K562 (cell line): Measurements from ENCODE around the gene GOLGA6L2. TPM values are rescaled to one million over a fixed set of nuclear protein-coding genes. Genes with fewer than 3 reads are reported as not detected.

Experiments
- ATAC-seq: fragments of 200-7000 bp; cut with Tn5 transposase; 3 replicates; pipeline ENCODE4 v1.9.1; 2020; ENCODE audit warnings: moderate library complexity
- BruUV-seq: library from RNA; stranded (reverse); fragments of 400-500 nt; replicated peaks from 2 replicates; lab custom pipeline; 2021; lab: Mats Ljungman, UMichigan
- CTCF ChIA-PET: fragments of 300-600 bp; formaldehyde crosslinking; extraction: SDS; loops from one replicate; lab custom pipeline; 2021; ENCODE audit warnings: low intra/inter-chr PET ratio; lab: Yijun Ruan, JAX
- POLR2A ChIA-PET: fragments of 300-600, 350-650 bp; sonication (Branson Sonifier 250); formaldehyde crosslinking; extraction: SDS; loops from one replicate; lab custom pipeline; 2021; ENCODE audit warnings: antibody characterized with exemption, inconsistent platforms; lab: Yijun Ruan, JAX
- DNase-seq, 4 experiments: peaks; one replicate each; pipeline versions ENCODE4 v3.0.0 to v3.0.0-alpha.2; 2011 to 2018; ENCODE audit warnings: low spot score in 3 of 4, mixed read lengths in 3 of 4; ENCODE audit errors: extremely low read depth in 1 of 4
- FAIRE-seq: peaks from 2 replicates; lab custom pipeline; 2011; peaks lifted over from hg19 to GRCh38; lab: Jason Lieb, UNC
- H2AFZ ChIP-seq: 2 replicates; pipeline ENCODE4 v1.6.0; 2011; ENCODE audit warnings: low read depth, low read length, control low read depth, inconsistent platforms
- H3K27ac ChIP-seq: fragments of 200-600 bp; 3 replicates; pipeline ENCODE4 v1.8.0; 2011; ENCODE audit warnings: low read depth, mild to moderate bottlenecking, control low read depth, inconsistent platforms, low read length, moderate library complexity, mixed read lengths; ENCODE audit errors: extremely low read depth
- H3K27me3 ChIP-seq, 2 experiments: fragments of 300-600 bp in 1 of 2; 2 replicates in 1 of 2; 3 replicates in 1 of 2; pipeline versions ENCODE4 v1.6.0 to v1.8.0; 2011; ENCODE audit warnings: inconsistent platforms in 2 of 2, low read length in 2 of 2, mild to moderate bottlenecking in 1 of 2, mixed read lengths in 1 of 2, moderate library complexity in 1 of 2; ENCODE audit not compliant: control insufficient read depth in 2 of 2, insufficient read depth in 2 of 2
- H3K36me3 ChIP-seq: fragments of 300-600 bp; 3 replicates; pipeline ENCODE4 v1.8.0; 2011; ENCODE audit warnings: mild to moderate bottlenecking, low read length, inconsistent platforms; ENCODE audit not compliant: control insufficient read depth, insufficient read depth
- H3K4me1 ChIP-seq, 2 experiments: fragments of 200-600 bp in 1 of 2; replicated peaks in 1 of 2; 2 replicates in 1 of 2; 3 replicates in 1 of 2; pipeline versions ENCODE4 v1.5.1 to v1.8.0; 2011; ENCODE audit warnings: inconsistent platforms in 2 of 2, low read length in 2 of 2, mild to moderate bottlenecking in 1 of 2, mixed read lengths in 1 of 2, moderate library complexity in 1 of 2; ENCODE audit not compliant: control insufficient read depth in 2 of 2, insufficient read depth in 2 of 2
- H3K4me2 ChIP-seq: 2 replicates; pipeline ENCODE4 v1.6.1; 2011; ENCODE audit warnings: low read length, control low read depth, inconsistent platforms, mixed read lengths; ENCODE audit not compliant: insufficient read depth
- H3K4me3 ChIP-seq: fragments of 200-600 bp; sonication (generic), shearing (Covaris generic); 2 replicates; pipeline ENCODE4 v1.5.1; 2016; ENCODE audit warnings: control low read depth, inconsistent platforms
- H3K79me2 ChIP-seq: fragments of 200-600 bp; 3 replicates; pipeline ENCODE4 v1.8.0; 2011; ENCODE audit warnings: low read length, inconsistent platforms; ENCODE audit not compliant: control insufficient read depth, insufficient read depth
- H3K9ac ChIP-seq, 2 experiments: 2 replicates each; pipeline versions ENCODE4 v1.6.0 to v1.6.1; 2011; ENCODE audit warnings: low read depth in 2 of 2, low read length in 2 of 2, control low read depth in 1 of 2, inconsistent platforms in 1 of 2, mild to moderate bottlenecking in 1 of 2, mixed read lengths in 1 of 2; ENCODE audit not compliant: insufficient read depth in 1 of 2
- H3K9me1 ChIP-seq: one replicate; pipeline ENCODE4 v1.6.0; 2011; ENCODE audit warnings: inconsistent platforms, mild to moderate bottlenecking, low read length, moderate library complexity; ENCODE audit not compliant: control insufficient read depth, insufficient read depth
- H3K9me3 ChIP-seq: replicated peaks from 2 replicates; pipeline ENCODE4 v1.5.1; 2011; ENCODE audit warnings: low read depth, low read length, inconsistent platforms; ENCODE audit not compliant: control insufficient read depth, insufficient read depth
- H4K20me1 ChIP-seq: replicated peaks from 2 replicates; pipeline ENCODE4 v1.6.1; 2011; ENCODE audit warnings: low read length, inconsistent platforms, mixed read lengths; ENCODE audit not compliant: control insufficient read depth, insufficient read depth
- ETV5 ChIP-seq: sonication (generic); formaldehyde crosslinking; IDR thresholded peaks from 2 replicates; pipeline ENCODE4 v1.4.0; 2020; ENCODE audit warnings: low read depth, mild to moderate bottlenecking, missing genetic modification reagents
- NBN ChIP-seq: fragments of 450-650 bp; IDR thresholded peaks from 2 replicates; pipeline ENCODE4 v1.6.1; 2016; ENCODE audit warnings: low read depth, mild to moderate bottlenecking
- RBM39 ChIP-seq: fragments of 200-400 bp; formaldehyde crosslinking; optimal IDR thresholded peaks from 2 replicates; pipeline ENCODE3; 2018; ENCODE audit warnings: low read depth, low read length
- SMARCE1 ChIP-seq: fragments of 450-650 bp; IDR thresholded peaks from 2 replicates; pipeline ENCODE4 v1.7.1; 2016; ENCODE audit warnings: mild to moderate bottlenecking
- THRAP3 ChIP-seq: fragments of 450-650 bp; IDR thresholded peaks from 2 replicates; pipeline ENCODE4 v1.6.1; 2016; ENCODE audit warnings: mild to moderate bottlenecking, inconsistent platforms, borderline replicate concordance
- ZNF436 ChIP-seq: fragments of 250-450, 450-650 bp; sonication (Bioruptor Pico); formaldehyde crosslinking; IDR thresholded peaks from 2 replicates; pipeline ENCODE4 v1.7.0; 2020; ENCODE audit warnings: mild to moderate bottlenecking
- ZNF444 ChIP-seq: fragments of 250-450 bp; sonication (Bioruptor Pico); IDR thresholded peaks from 2 replicates; pipeline ENCODE4 v1.4.0; 2020; ENCODE audit warnings: mild to moderate bottlenecking, moderate library complexity
- ZNF75A ChIP-seq: fragments of 450-650 bp; formaldehyde crosslinking; IDR thresholded peaks from 2 replicates; pipeline ENCODE4 v1.4.0; 2020; ENCODE audit warnings: mild to moderate bottlenecking
- WGBS: fragments of 100-300 bp; shearing (Covaris generic); methylation state at CpG from one replicate; pipeline ENCODE4 v1.1.6; 2016; ENCODE audit warnings: low coverage, mixed read lengths; ENCODE audit not compliant: insufficient coverage; ENCODE audit errors: missing lambda C conversion rate; 5-methylcytosine and 5-hydroxymethylcytosine counted together
- in situ Hi-C: fragments of 300-500 bp; cut with MboI; formaldehyde crosslinking; loops from 4 replicates; pipeline ENCODE4 v1.15.0; 2018; ENCODE audit warnings: inconsistent platforms, mixed read lengths
- intact Hi-C: fragments of 100-400 bp; cut with micrococcal nuclease; formaldehyde crosslinking; loops from 2 replicates; pipeline ENCODE4 v1.14.2; 2022
- polyA plus RNA-seq, 8 experiments: library from polyadenylated mRNA; depleted of rRNA in 4 of 8; stranded (reverse) in 5 of 8; unstranded in 3 of 8; fragments of >200 nt; fragmentation: Nextera tagmentation in 2 of 8; fragmentation: Illumina TruSeq in 1 of 8; extraction: Ambion mirVana in 2 of 8; extraction: Trizol in 1 of 8; gene quantifications; 2 replicates each; pipeline versions ENCODE4 v1.2.1 to v1.2.3, GENCODE V29; 2011 to 2014; ENCODE audit warnings: inconsistent platforms in 1 of 8, missing spikeins in 1 of 8
- total RNA-seq, 7 experiments: library from RNA; depleted of rRNA in 6 of 7; stranded (reverse); fragments of >200 nt in 6 of 7; fragmentation: Illumina TruSeq in 2 of 7; extraction: Trizol in 2 of 7; gene quantifications; 2 replicates each; pipeline versions ENCODE4 v1.2.1 to v1.2.3, GENCODE V29; 2011 to 2021; ENCODE audit warnings: low replicate concordance in 1 of 7
- TF ChIP-seq, protein P1 (sequence below), 2 experiments: fragments of 450-650 bp; IDR thresholded peaks; 2 replicates each; pipeline ENCODE4 v1.6.1; 2018; ENCODE audit warnings: mild to moderate bottlenecking in 2 of 2, low read depth in 1 of 2; ENCODE audit not compliant: partially characterized antibody in 2 of 2
- TF ChIP-seq, protein P2 (sequence below): IDR thresholded peaks from 2 replicates; pipeline ENCODE4 v1.6.1; 2014; ENCODE audit warnings: antibody characterized with exemption

GOLGA6L2 gene
- total and polyA plus RNA-seq, 9 of the 15 experiments (the other 6 are each of a cell fraction or from before 2014, with no cell fraction given) = not detected

GRCh38 chr15:23422099-23422945, 24.7 kb downstream of the GOLGA6L2 start:
- H3K4me1 ChIP-seq = no peaks in the 10 kb centered on the region
- no peak overlapping the region for H3K27ac ChIP-seq
- no peak overlapping the region for H3K4me3 ChIP-seq
- H3K4me2 ChIP-seq = no peak overlapping the region
- no peak overlapping the region for H3K9ac ChIP-seq
- TF ChIP-seq, protein P1, sequence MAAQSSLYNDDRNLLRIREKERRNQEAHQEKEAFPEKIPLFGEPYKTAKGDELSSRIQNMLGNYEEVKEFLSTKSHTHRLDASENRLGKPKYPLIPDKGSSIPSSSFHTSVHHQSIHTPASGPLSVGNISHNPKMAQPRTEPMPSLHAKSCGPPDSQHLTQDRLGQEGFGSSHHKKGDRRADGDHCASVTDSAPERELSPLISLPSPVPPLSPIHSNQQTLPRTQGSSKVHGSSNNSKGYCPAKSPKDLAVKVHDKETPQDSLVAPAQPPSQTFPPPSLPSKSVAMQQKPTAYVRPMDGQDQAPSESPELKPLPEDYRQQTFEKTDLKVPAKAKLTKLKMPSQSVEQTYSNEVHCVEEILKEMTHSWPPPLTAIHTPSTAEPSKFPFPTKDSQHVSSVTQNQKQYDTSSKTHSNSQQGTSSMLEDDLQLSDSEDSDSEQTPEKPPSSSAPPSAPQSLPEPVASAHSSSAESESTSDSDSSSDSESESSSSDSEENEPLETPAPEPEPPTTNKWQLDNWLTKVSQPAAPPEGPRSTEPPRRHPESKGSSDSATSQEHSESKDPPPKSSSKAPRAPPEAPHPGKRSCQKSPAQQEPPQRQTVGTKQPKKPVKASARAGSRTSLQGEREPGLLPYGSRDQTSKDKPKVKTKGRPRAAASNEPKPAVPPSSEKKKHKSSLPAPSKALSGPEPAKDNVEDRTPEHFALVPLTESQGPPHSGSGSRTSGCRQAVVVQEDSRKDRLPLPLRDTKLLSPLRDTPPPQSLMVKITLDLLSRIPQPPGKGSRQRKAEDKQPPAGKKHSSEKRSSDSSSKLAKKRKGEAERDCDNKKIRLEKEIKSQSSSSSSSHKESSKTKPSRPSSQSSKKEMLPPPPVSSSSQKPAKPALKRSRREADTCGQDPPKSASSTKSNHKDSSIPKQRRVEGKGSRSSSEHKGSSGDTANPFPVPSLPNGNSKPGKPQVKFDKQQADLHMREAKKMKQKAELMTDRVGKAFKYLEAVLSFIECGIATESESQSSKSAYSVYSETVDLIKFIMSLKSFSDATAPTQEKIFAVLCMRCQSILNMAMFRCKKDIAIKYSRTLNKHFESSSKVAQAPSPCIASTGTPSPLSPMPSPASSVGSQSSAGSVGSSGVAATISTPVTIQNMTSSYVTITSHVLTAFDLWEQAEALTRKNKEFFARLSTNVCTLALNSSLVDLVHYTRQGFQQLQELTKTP (IDR thresholded peaks at IDR 0.05; ENCODE audit: low read depth in 1 of 2, partially characterized antibody in 2 of 2) = no peak
- no peak for TF ChIP-seq ZNF444 (CRISPR knock-in tag)
- no peak for TF ChIP-seq ZNF75A (CRISPR knock-in tag)
- no peak for TF ChIP-seq THRAP3
- no peak for TF ChIP-seq SMARCE1
- TF ChIP-seq NBN = no peak
- TF ChIP-seq RBM39 = no peak
- TF ChIP-seq ZNF436 (CRISPR knock-in tag) = no peak
- TF ChIP-seq ETV5 (CRISPR knock-in tag) = no peak
- TF ChIP-seq, protein P2, sequence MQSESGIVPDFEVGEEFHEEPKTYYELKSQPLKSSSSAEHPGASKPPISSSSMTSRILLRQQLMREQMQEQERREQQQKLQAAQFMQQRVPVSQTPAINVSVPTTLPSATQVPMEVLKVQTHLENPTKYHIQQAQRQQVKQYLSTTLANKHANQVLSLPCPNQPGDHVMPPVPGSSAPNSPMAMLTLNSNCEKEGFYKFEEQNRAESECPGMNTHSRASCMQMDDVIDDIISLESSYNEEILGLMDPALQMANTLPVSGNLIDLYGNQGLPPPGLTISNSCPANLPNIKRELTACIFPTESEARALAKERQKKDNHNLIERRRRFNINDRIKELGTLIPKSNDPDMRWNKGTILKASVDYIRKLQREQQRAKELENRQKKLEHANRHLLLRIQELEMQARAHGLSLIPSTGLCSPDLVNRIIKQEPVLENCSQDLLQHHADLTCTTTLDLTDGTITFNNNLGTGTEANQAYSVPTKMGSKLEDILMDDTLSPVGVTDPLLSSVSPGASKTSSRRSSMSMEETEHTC = no peak
- DNase-seq (no peak), ATAC-seq (no peak), FAIRE-seq (no peak)
- in situ Hi-C loops = no loop called here
- CTCF ChIA-PET = no interaction called here
- H3K36me3 ChIP-seq = no peaks in the 10 kb centered on the region
- no peaks in the 10 kb centered on the region for H3K9me1 ChIP-seq
- no peak overlapping the region for H2AFZ ChIP-seq
- no TSS peak for BruUV-seq
- H4K20me1 ChIP-seq = no peaks in the 10 kb centered on the region
- POLR2A ChIA-PET = no interaction called here
- no peaks in the 10 kb centered on the region for H3K9me3 ChIP-seq
- H3K27me3 ChIP-seq = peaks cover 2 to 29% of the 10 kb centered on the region in 2 experiments; a peak in 4 of 5 replicates
- WGBS = 9% methylated on average over 18 of the region's 18 CpGs
- intact Hi-C loops = no loop called here
- no peaks in the 10 kb centered on the region for H3K79me2 ChIP-seq
